ENCODE data around the gene WFDC12. TPM values are rescaled to one million over a fixed set of nuclear protein-coding genes. Genes with fewer than 3 reads are reported as not detected.
"Not testable (repeated sequence)": the region's sequence is repeated elsewhere in the genome, so short reads cannot be mapped to it uniquely, and the experiment has no call there.

Gene WFDC12
- total RNA-seq, 1 donor = not detected

DNA sequence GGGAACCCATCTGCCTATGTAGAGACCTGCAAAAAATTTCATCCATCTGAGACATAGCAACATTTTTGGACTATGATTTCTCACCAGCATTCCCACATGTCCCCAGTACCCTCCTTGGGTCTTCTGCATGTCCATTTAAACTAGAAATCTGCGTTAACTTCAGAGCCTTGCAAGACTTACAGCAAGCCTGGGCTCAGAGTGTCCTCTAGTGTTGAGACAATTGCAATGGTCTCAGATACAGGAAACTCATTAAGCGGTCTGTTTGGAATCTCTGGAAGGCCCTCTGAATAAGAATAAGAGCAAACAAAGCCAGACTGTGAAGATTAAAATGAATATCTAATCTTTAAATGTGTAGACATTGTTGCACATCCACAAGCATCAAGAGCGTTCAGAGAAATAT lies 29.9 kb upstream of the WFDC12 start:
- no peak overlapping the region for H3K4me3 ChIP-seq (ENCODE audit: low read depth, low read length)
- TF ChIP-seq, protein P1, sequence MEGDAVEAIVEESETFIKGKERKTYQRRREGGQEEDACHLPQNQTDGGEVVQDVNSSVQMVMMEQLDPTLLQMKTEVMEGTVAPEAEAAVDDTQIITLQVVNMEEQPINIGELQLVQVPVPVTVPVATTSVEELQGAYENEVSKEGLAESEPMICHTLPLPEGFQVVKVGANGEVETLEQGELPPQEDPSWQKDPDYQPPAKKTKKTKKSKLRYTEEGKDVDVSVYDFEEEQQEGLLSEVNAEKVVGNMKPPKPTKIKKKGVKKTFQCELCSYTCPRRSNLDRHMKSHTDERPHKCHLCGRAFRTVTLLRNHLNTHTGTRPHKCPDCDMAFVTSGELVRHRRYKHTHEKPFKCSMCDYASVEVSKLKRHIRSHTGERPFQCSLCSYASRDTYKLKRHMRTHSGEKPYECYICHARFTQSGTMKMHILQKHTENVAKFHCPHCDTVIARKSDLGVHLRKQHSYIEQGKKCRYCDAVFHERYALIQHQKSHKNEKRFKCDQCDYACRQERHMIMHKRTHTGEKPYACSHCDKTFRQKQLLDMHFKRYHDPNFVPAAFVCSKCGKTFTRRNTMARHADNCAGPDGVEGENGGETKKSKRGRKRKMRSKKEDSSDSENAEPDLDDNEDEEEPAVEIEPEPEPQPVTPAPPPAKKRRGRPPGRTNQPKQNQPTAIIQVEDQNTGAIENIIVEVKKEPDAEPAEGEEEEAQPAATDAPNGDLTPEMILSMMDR (IDR thresholded peaks at IDR 0.05; ENCODE audit: insufficient read depth, low read length) = no peak
- peak; percentile 13 for DNase-seq (ENCODE audit: low read depth)

DNA sequence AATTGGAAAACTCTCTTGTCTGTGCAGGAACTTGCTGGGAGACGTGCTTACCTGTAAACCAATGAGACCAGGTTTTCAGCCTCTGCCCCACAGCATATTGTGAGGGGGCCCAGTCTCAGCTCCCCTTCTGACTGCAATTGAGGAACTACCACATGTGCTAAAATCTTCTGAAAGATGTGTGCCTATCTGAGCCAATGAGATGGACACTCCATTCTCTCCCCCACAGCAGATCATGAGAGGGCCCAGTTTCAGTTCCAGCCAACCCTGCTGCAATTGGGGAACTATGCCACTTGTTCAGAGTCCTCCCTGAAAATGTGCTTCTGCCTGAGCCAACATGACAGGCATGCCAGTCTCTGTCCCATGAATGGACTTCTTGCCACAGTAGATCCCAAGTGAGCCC lies 29.5 kb upstream of the WFDC12 start:
- TF ChIP-seq, protein P1 (IDR thresholded peaks at IDR 0.05; ENCODE audit: insufficient read depth, low read length) = no peak
- no peak for DNase-seq (ENCODE audit: low read depth)
- H3K4me3 ChIP-seq (ENCODE audit: low read depth, low read length) = no peak overlapping the region

DNA sequence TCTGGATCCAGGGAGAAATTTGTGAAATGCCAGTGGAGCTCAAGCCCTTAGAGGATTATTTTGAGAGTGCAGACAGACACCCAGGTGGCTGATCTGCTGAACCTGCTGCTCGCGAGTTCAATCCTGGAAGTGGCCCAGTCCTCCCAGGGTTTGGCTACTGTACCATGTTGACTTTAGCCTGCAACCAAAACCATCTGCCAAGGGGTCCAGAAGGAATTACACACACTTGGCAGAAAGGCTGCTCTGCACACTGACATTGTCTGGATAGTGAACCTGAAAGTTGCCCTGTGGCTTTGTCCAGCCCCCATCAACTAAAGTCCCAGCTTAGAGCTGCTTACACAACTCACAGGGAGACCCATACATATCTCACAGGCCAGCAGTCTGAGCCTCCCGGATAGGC lies 28.9 kb upstream of the WFDC12 start:
- peak; percentile 29 for DNase-seq (ENCODE audit: low read depth)
- TF ChIP-seq, protein P1 (IDR thresholded peaks at IDR 0.05; ENCODE audit: insufficient read depth, low read length) = no peak
- H3K4me3 ChIP-seq (ENCODE audit: low read depth, low read length) = no peak overlapping the region

DNA sequence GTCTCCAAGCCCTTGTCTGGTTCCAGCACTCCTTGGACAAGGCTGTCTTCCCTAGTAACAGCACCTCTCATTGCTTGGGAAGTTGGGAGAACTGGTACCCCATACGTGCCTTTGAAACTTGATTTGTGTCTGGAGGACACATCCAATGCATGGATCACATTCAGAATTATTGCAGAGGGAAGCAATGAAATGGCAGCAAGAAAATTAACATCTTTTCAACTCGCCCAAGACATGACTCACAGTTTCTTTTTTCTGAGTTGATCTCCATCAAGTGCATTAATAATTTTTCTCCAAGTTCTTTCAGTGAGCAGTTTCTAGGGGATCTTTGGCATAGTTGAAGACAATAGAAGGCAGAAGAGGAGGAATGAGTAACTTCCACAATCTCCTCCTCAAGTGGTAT lies 28.1 kb upstream of the WFDC12 start:
- TF ChIP-seq, protein P1 (IDR thresholded peaks at IDR 0.05; ENCODE audit: insufficient read depth, low read length) = no peak
- H3K4me3 ChIP-seq (ENCODE audit: low read depth, low read length) = no peak overlapping the region
- DNase-seq (ENCODE audit: low read depth) = no peak

DNA sequence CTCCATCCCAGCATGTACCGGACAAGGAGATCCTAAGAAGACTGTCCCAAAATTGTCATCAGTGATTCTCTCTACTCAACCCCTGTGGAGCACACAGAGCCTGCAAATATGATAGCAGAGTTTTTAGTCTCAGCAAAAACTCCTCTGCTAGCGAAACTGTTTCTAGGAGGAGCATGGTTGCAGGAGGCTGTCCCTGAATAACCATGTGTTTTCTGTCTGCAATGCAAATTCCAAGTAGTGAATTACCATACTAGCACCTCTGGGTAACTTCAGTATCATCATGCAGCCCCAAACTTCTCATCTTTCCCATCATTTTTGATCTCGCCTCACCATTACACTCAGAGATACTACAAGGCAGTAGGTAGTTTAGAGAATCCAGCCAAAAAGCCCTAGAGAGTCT lies 24.8 kb upstream of the WFDC12 start:
- no peak for DNase-seq (ENCODE audit: low read depth)
- TF ChIP-seq, protein P1 (IDR thresholded peaks at IDR 0.05; ENCODE audit: insufficient read depth, low read length) = no peak
- H3K4me3 ChIP-seq (ENCODE audit: low read depth, low read length) = no peak overlapping the region

DNA sequence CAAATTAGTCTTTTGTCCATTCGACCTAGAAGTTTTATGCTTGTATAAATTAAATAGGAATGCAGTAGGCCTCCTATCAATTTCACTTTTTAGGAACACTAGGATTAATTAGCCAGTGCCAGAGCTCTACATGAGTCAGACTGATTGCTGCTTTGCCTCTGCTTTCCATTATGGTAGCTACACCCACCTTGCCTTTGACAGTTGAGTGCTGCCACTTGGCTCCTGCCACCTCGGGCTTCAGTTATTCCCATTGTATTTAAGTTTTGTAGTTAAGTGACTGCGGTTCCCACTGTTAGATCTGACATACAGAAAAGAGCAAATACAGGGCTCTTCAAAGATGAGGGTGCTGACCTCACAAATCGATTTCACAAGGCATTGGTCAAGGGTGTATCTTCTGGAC lies 16.6 kb upstream of the WFDC12 start:
- DNase-seq (ENCODE audit: low read depth) = no peak
- no peak overlapping the region for H3K4me3 ChIP-seq (ENCODE audit: low read depth, low read length)
- TF ChIP-seq, protein P1 (IDR thresholded peaks at IDR 0.05; ENCODE audit: insufficient read depth, low read length) = no peak

DNA sequence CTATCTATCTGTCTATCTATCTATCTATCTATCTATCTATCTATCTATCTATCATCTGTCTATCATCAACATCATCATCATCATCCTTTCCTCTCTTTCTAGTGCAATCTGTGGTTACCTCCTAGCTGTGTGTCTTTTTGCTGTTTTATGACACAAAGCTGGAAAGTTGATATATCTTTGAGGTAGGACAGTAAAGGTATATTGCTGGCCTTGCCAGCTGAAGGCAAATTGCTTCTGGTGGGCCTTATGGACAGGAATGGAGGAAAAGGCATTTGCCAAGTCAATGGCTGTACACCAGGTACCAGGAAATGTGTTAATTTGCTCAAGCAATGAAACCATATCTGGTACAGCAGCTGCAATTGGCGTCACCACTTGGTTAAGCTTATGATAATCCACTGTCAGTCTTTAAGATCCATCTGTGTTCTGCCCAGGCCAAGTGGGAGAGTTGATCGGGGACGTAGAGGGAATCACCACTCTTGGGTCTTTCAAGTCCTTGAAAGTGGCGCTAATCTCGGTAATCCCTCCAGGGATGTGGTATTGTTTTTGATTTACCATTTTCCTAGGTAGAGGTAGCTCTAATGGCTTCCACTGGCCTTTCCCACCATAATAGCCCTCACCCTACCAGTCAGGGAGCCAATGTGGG lies 15.6 kb upstream of the WFDC12 start:
- not testable (repeated sequence) for H3K4me3 ChIP-seq (ENCODE audit: low read depth, low read length); DNase-seq (ENCODE audit: low read depth)

Measured in fibroblast of the aortic adventitia (primary cell).